Peyer's patch (tissue), 4 donors: ENCODE data around the gene DCAKD. TPM values are rescaled to one million over a fixed set of nuclear protein-coding genes. Genes with fewer than 3 reads are reported as not detected.

Source experiments
- DNase-seq, 3 donors: peaks; one replicate each; pipeline ENCODE4 v3.0.0-alpha.2; 2017 to 2019
- H3K27ac ChIP-seq, 4 donors: fragments of 200-600 bp; sonication (generic); one replicate each; pipeline ENCODE4 v1.5.1; 2016 to 2019
- H3K27me3 ChIP-seq, 2 donors: fragments of 200-600 bp; sonication (generic); one replicate each; pipeline ENCODE4 v1.5.1; 2019
- H3K36me3 ChIP-seq, 3 donors: fragments of 200-600 bp; sonication (generic); one replicate each; pipeline ENCODE4 v1.5.1; 2016 to 2019
- H3K4me1 ChIP-seq, 4 donors: fragments of 200-600 bp; sonication (generic); one replicate each; pipeline ENCODE4 v1.5.1; 2016 to 2019
- H3K4me3 ChIP-seq, 4 donors: fragments of 200-600 bp; sonication (generic); 1 replicate in 3 of 4; 2 replicates in 1 of 4; pipeline ENCODE4 v1.5.1; 2016 to 2019; ENCODE audit warnings: mild to moderate bottlenecking in 1 of 4
- H3K9me3 ChIP-seq, 4 donors: fragments of 200-600 bp; sonication (generic); one replicate each; pipeline ENCODE4 v1.5.1; 2016 to 2019; ENCODE audit warnings: mild to moderate bottlenecking in 1 of 4
- CTCF ChIP-seq, 6 experiments: fragments of 450-650 bp in 4 of 6; fragments of 200-600 bp in 2 of 6; sonication (generic) in 1 of 6; IDR thresholded peaks; one replicate each; pipeline ENCODE4 v1.5.1; 2017 to 2019; ENCODE audit warnings: antibody characterized with exemption in 6 of 6, mild to moderate bottlenecking in 3 of 6, moderate library complexity in 1 of 6
- POLR2A ChIP-seq, 2 donors: fragments of 450-650 bp; IDR thresholded peaks; one replicate each; pipeline ENCODE4 v1.5.1; 2017; ENCODE audit warnings: antibody characterized with exemption in 2 of 2, mild to moderate bottlenecking in 2 of 2, moderate library complexity in 2 of 2
- total RNA-seq, 4 donors: library from RNA; depleted of rRNA; stranded (reverse); fragments of >200 nt; gene quantifications; one replicate each; pipeline ENCODE4 v1.1.0, GENCODE V29; 2016

Gene DCAKD
- total RNA-seq, 4 donors from 2014 or later: 12.6 to 78.4 (median 23.2) TPM

- Histone ChIP-seq H3K27me3 (no peaks in the 10 kb centered on the region), H3K9me3 (no peaks in the 10 kb centered on the region), H3K36me3 (no peaks in the 10 kb centered on the region), H3K4me1 (no peaks in the 10 kb centered on the region), H3K27ac (no peak overlapping the region), H3K4me3 (no peak overlapping the region)
- DNase-seq: no peak
- TF ChIP-seq POLR2A (IDR thresholded peaks at IDR 0.05) (no peak), CTCF (IDR thresholded peaks at IDR 0.05) (no peak)
Measured at GRCh38 chr17:44997733-44998520, 53.5 kb downstream of the DCAKD start.

GRCh38 chr17:44996304-44996703 lies 55.1 kb downstream of the DCAKD start:
- DNase-seq: no peak
- no peaks in the 10 kb centered on the region for H3K36me3 ChIP-seq
- H3K9me3 ChIP-seq: no peaks in the 10 kb centered on the region
- TF ChIP-seq CTCF (IDR thresholded peaks at IDR 0.05) (no peak), POLR2A (IDR thresholded peaks at IDR 0.05) (no peak)
- H3K4me3 ChIP-seq: no peak overlapping the region
- H3K4me1 ChIP-seq: no peaks in the 10 kb centered on the region
- no peaks in the 10 kb centered on the region for H3K27me3 ChIP-seq
- H3K27ac ChIP-seq: no peak overlapping the region

- Histone ChIP-seq H3K36me3 (no peaks in the 10 kb centered on the region), H3K4me1 (no peaks in the 10 kb centered on the region), H3K9me3 (no peaks in the 10 kb centered on the region), H3K27ac (no peak overlapping the region), H3K27me3 (no peaks in the 10 kb centered on the region), H3K4me3 (no peak overlapping the region)
- TF ChIP-seq POLR2A (IDR thresholded peaks at IDR 0.05): no peak
- TF ChIP-seq CTCF (IDR thresholded peaks at IDR 0.05): no peak
- DNase-seq: no peak
Measured at GRCh38 chr17:44995436-44996001, 55.9 kb downstream of the DCAKD start.

GRCh38 chr17:44992242-44992939 lies 59.0 kb downstream of the DCAKD start:
- Histone ChIP-seq H3K4me3 (no peak overlapping the region), H3K36me3 (no peaks in the 10 kb centered on the region), H3K27ac (no peak overlapping the region), H3K4me1 (peaks cover 0 to 2% (median 0%) of the 10 kb centered on the region in 4 donors), H3K9me3 (no peaks in the 10 kb centered on the region), H3K27me3 (no peaks in the 10 kb centered on the region)
- no peak for DNase-seq
- TF ChIP-seq POLR2A (IDR thresholded peaks at IDR 0.05) (no peak), CTCF (IDR thresholded peaks at IDR 0.05) (no peak)

- H3K4me3 ChIP-seq: no peak overlapping the region
- no peak for DNase-seq
- H3K9me3 ChIP-seq: no peaks in the 10 kb centered on the region
- H3K4me1 ChIP-seq: peaks cover 0 to 4% (median 0%) of the 10 kb centered on the region in 4 donors
- TF ChIP-seq CTCF (IDR thresholded peaks at IDR 0.05): no peak
- TF ChIP-seq POLR2A (IDR thresholded peaks at IDR 0.05): no peak
- H3K27ac ChIP-seq: no peak overlapping the region
- no peaks in the 10 kb centered on the region for H3K27me3 ChIP-seq
- no peaks in the 10 kb centered on the region for H3K36me3 ChIP-seq
Measured at GRCh38 chr17:44990994-44991393, 60.4 kb downstream of the DCAKD start.
